Stimulated activated CD8-positive, alpha-beta memory T cell treated with anti-CD3 and anti-CD28 coated beads, Interleukin-15, amount 100 ng/mL, for 4 hours (primary cell): ENCODE data around the gene NR1I3.
"Not testable (repeated sequence)": the region's sequence is repeated elsewhere in the genome, so short reads cannot be mapped to it uniquely, and the experiment has no call there.

ENCODE experiments used
- DNase-seq, 2 donors: peaks; one replicate each; pipeline ENCODE4 v3.0.0-alpha.2; 2020; ENCODE audit warnings: low read depth in 2 of 2

The NR1I3 gene

GRCh38 chr1:161250829-161251228, 12.8 kb upstream of the NR1I3 start:
- no peak for DNase-seq

GRCh38 chr1:161250100-161250499, 12.1 kb upstream of the NR1I3 start:
- DNase-seq, result not testable (repeated sequence)

- no peak for DNase-seq
Observed at GRCh38 chr1:161244888-161245287, 6.9 kb upstream of the NR1I3 start.

- no peak for DNase-seq
Observed at GRCh38 chr1:161242313-161242712, 4.3 kb upstream of the NR1I3 start.

- DNase-seq, result no peak
Observed at GRCh38 chr1:161241682-161242081, 3.7 kb upstream of the NR1I3 start.

GRCh38 chr1:161235957-161236775, 1.8 kb downstream of the NR1I3 start:
- no peak for DNase-seq

GRCh38 chr1:161233102-161233501, 4.9 kb downstream of the NR1I3 start:
- no peak for DNase-seq

GRCh38 chr1:161230762-161231161, 7.2 kb downstream of the NR1I3 start:
- no peak for DNase-seq

GRCh38 chr1:161229896-161230295, 8.1 kb downstream of the NR1I3 start:
- no peak for DNase-seq

GRCh38 chr1:161228032-161228431, 10.0 kb downstream of the NR1I3 start:
- DNase-seq, result no peak

- DNase-seq, result peak; percentile 56 to 72
Observed at GRCh38 chr1:161227196-161227871, 10.7 kb downstream of the NR1I3 start.

- DNase-seq, result no peak
Observed at GRCh38 chr1:161226759-161227158, 11.2 kb downstream of the NR1I3 start.

- DNase-seq, result no peak
Observed at GRCh38 chr1:161226320-161226711, 11.7 kb downstream of the NR1I3 start.

- peak; percentile 69 to 87 for DNase-seq
Observed at GRCh38 chr1:161225534-161226319, 12.3 kb downstream of the NR1I3 start, which contains the start of gene TOMM40L. Gene TOMM40L (plus strand): TSS chr1:161226060. CDS start chr1:161226490, 430 bp downstream.

- no peak for DNase-seq
Observed at GRCh38 chr1:161225178-161225533, 12.8 kb downstream of the NR1I3 start.

GRCh38 chr1:161224695-161225087, 13.3 kb downstream of the NR1I3 start:
- not testable (repeated sequence) for DNase-seq

GRCh38 chr1:161223805-161224694, 14.0 kb downstream of the NR1I3 start:
- no peak for DNase-seq

GRCh38 chr1:161222175-161223019, 15.6 kb downstream of the NR1I3 start:
- no peak for DNase-seq

GRCh38 chr1:161220002-161220401, 18.0 kb downstream of the NR1I3 start:
- DNase-seq, result no peak
